Effector CD4-positive, alpha-beta T cell (primary cell): ENCODE results near the gene KLHDC9.

Experiments used
- DNase-seq: peaks from one replicate; pipeline ENCODE4 v3.0.0-alpha.2; 2020

The KLHDC9 gene

DNA sequence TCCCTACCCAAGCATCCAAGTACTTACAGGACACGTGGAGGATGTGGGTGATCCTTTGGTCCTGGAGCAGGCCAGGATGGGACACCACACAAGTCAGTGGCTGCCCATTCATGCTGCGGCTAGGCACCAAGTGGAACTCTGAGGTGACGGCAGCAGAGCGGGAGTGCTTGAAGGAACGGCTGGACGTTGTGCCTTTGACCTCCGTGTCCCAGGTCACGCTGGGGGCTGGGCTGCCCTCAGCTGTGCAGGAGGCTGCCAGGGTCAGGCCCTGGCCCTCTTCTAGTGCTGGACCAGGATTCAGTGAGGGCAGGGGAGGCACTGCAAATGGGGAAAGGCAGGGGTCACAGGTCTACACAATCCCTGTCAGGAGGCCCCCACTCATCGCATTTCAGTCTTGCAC lies 20.7 kb upstream of the KLHDC9 start:
- DNase-seq, result no peak

DNA sequence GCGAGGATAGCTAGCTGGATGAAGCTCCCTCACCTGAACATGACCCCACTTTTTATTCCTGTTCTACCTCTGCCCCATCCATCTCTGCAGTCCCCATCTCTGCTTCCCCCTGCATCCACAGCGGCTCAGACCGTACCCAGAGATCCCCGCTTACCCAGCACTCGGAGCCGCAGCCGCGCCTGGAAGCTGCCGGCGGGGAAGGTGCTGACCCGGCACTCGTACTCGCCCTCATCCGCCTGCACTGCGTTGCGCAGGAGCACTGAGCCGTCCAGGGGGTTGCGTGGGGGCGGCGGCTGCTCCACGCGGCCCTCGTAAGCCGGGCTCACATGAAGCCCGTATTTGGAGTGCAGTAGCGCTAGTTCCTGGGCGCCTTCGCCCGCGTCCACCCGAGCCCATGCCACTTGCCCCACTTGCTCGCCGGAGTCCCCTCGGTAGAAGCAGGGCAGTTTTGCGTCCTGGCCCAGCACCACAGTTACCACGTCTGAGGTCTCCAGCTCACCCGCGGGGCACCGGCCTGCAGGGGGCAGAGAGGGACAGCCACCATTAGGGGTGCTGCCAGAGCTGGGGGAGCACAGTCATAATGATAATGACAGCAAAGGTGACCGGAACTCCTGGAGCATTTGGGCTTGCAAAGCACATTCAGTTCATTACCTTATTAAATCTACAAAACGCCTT lies 18.6 kb upstream of the KLHDC9 start:
- no peak for DNase-seq

DNA sequence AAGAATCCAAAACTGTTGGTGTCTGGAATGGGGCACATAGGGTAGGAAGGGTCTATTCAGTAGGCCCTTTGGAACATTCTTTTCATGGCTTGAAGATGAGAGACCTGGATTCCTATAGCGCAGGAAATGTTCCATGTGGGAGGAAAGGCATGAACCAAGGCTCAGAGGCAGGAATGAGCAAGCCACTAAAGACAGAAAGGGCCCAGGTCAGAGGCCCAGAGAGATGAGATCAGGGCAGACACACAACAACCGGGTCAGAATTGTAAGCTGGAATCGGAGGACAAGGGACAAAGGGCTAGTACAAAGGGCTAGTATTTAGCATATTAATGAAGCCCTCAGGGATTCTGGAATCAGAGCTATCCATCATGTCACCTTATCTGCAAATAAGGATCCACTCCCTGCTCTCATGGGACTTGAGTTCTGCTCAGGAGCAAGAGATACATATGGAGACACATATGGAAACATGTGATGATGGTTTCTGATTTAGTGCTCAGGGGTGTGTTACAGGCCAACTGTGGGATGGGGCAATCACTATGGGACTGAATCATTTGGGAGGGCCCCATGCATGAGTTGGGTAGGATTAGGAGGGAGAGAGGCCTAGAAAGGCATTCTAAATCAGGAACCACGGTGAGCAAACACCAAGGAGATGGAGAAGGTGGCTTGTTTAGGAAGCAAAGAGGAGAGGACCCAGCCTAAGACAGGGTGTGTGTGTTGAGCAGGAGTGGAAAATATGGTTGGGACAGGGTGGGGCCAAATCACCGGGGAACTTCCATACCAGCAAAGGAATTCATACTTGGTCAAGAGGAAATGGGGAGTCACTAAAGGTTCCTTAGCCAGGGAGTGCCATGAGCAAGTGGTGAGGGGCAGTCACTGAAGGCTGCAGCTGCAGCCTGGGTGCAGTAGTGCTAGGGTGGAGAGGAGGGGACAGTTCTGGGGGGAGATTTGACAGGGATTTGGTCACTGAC lies 17.4 kb upstream of the KLHDC9 start:
- DNase-seq, result no peak

DNA sequence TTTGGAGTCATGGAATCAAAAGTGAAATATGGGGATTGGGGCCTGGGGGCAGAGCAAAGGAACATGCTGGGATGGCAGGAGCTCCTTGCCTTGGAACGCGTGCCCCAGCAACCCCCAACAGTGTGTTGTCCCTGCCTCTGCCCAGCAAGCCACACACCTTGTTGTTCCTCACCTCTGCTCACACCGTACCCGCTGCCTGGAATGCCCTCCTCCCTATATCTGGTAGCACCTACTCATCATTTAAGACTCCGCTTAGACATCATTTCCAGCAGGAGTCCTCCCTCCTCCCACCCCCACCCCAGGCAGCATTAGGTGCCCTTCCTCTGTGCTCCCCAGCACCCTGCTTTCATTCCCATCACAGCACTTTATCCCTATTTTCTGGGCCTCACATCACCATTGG lies 16.6 kb upstream of the KLHDC9 start:
- no peak for DNase-seq

DNA sequence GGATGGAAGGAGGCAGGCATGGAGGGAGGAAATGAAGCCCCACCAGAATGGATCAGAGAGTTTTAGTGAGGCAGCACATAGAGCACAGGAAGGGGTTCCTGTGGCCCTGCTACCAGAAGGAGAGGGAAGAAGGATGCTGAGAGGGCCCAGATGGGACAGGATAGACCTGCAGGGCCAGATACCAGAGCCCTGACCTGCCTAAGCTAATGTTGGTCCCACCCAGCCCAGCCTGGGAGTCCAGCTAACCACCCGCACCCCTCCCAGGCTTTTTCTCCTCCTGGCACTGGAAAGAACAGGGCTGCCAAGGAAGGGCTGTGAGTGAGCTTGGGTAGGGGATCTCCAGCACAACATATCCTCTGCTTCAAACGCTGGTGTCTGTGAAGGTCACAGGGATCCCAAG lies 15.7 kb upstream of the KLHDC9 start:
- DNase-seq, result no peak

- no peak for DNase-seq
These were observed 15.0 kb upstream of the KLHDC9 start for GRCh38 chr1:161082996-161083747.

- DNase-seq, result no peak
These were observed 14.2 kb upstream of the KLHDC9 start for GRCh38 chr1:161083748-161084596.

DNA sequence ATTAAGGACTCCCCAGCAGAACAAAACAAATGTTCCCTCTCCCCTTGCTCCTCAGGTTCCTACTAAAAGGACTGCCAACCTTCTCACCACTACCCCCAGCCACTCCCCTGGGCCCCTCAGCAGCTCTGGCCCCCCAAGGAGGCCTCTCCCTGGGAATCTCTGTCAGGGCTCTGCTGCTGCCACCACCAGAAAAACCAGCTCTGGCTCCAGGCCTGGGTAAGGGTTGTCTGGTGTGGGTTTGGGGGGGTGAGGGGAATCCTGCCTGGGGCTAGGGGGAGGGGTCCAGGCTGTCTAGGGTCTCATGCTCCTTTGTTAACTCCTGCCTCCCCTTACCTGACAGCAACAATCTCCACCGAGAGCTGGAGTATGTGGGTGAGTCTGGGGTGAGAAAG lies 13.6 kb upstream of the KLHDC9 start:
- no peak for DNase-seq

DNA sequence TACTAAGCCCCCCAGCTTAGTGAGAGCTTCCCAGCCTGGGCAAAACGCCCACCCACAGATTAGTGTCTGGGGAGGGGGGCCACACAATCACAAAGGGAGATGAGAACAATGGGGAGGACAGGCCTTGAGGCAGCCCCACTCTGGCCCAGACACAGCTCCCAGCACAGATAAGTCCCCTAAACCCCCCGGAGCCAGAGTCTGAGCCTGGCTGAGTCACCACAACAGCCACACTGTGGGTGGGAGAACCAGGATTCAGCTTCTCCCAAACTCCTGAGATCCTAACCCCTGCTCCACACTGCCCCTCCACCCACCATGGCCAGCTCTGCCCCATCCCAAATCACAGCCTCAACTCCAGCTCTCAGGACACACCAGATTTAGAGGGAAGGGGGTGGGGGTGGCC lies 13.0 kb upstream of the KLHDC9 start:
- DNase-seq, result no peak

- no peak for DNase-seq
These were observed 11.7 kb upstream of the KLHDC9 start for GRCh38 chr1:161086457-161086856.

DNA sequence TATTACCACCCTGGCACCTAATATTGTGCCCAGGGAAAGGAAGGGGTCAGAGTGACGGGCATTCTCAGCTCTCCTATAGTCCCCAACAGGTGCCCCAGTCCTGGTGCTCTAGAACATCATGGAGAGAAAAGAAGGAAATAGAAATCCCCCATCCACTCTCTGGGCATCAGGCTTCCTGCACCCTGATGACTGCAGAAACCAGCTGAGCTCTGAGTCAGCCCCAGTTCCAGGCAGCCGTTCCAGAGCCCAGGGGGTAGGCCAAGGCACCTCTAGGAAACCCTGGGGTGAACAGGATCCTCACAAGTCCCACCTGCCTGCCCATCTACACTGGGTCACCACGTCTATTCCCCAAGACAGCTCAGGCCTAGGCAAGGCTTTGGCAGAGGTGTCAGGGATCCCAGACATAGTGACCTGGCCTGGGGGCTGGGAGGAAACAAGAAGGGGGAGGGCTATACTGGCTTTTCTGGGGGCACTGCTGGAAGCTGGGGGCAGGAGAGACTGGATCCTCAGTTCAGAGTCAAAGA lies 9.5 kb upstream of the KLHDC9 start:
- no peak for DNase-seq

DNA sequence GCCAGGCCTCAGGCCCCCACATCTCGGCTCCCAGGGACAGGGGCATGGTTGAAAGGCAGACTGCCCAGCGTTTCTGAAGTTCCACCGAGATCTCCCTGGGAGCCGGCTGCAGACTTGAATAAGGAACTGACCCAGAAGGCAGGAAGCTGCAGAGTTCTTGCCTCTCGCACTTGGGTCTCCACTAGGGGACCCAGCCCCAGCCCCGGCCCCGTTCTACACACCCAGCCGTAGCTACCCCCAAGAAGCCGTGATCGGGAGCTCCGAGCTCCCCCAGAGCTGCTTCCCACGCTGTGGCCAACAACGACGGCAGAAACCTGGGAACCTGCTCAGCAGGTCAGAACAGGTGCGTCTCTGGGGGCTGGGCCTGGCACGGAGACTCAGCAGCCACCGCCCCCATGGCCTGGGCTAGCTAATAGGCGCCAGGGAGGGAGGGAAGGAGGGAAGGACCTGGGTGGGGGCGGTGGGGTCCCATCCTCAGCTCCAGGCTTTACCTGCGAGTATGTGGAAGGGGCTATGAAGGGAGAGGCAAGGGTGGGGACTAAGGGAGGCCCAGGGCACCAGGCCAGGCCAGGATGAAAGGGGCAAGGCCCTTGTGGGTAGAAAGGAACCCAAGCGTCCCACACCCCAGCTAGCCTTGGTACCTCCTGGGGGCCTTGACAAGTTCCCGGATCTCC lies 8.8 kb upstream of the KLHDC9 start, which contains the start of gene NECTIN4:
TSS of gene NECTIN4 (minus strand) at position 308 of the 674 bp plus-strand sequence. CDS start at position 46, 262 bp downstream.
- DNase-seq, result no peak

- DNase-seq, result no peak
These were observed 8.2 kb upstream of the KLHDC9 start for GRCh38 chr1:161089938-161090337.

DNA sequence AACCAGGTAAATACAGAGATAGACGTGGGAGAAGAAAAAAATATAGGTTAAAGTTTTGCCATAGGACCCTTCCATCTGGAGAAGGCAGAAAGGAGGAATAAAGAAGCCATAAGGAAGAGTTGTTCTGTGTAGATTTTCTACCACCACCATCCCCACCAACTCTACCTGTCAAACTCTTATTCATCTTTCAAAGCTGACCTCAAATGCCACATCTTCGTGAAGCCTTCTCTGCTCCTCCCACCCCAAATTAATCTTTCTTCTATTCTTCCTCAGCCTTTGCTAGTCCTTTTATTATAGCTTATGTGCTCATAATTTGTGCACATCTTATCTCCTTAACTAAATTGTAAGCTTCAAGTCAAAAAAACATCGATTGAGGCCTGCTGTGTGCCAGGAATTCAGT lies 7.5 kb upstream of the KLHDC9 start:
- no peak for DNase-seq

GRCh38 chr1:161091093-161091492 lies 7.1 kb upstream of the KLHDC9 start:
- no peak for DNase-seq

GRCh38 chr1:161091796-161092507 lies 6.2 kb upstream of the KLHDC9 start:
- no peak for DNase-seq

DNA sequence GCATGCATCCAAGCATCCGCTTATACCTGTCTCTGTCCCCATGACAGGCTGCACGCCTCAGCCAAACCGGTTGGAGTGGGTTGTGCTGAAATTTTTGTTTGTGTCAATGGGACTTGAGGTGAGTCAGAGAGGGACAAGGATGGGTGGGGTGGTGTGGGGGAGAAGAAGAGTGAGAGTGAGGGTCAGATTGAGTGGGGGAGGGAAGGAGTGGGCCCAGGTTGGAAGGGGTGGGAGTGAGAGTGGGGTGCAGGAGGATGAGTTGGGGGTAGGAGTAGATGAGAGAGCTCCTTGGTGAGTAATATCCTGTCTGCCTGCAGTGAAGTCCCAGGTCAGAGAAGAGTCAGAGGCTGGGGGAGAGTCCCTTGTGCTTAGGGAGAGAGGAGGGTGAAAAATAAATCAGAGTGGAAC lies 5.5 kb upstream of the KLHDC9 start:
- no peak for DNase-seq

GRCh38 chr1:161094481-161094880 lies 3.7 kb upstream of the KLHDC9 start:
- no peak for DNase-seq

DNA sequence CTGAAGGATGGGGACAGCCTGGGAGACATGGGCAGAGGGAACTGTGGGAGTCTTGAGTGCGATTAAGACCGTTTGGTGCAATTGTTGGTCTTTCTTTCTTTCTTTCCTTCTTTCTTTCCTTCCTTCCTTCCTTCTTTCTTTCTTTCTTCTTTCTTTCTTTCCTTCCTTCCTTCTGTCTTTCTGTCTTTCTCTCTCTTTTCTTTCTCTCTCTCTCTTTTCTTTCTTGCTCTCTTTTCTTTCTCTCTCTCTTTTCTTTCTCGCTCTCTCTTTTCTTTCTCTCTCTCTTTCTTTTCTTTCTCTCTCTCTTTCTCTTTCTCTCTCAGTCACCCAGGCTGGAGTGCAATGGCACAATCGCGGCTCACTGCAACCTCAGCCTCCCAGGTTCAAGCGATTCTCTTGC lies 2.9 kb upstream of the KLHDC9 start:
- no peak for DNase-seq

- DNase-seq, result no peak
These were observed 2.1 kb upstream of the KLHDC9 start for GRCh38 chr1:161096015-161096414.

GRCh38 chr1:161096530-161096929 lies 1.6 kb upstream of the KLHDC9 start:
- no peak for DNase-seq
